Measurements from ENCODE around the gene NPFF.

The NPFF gene

DNA sequence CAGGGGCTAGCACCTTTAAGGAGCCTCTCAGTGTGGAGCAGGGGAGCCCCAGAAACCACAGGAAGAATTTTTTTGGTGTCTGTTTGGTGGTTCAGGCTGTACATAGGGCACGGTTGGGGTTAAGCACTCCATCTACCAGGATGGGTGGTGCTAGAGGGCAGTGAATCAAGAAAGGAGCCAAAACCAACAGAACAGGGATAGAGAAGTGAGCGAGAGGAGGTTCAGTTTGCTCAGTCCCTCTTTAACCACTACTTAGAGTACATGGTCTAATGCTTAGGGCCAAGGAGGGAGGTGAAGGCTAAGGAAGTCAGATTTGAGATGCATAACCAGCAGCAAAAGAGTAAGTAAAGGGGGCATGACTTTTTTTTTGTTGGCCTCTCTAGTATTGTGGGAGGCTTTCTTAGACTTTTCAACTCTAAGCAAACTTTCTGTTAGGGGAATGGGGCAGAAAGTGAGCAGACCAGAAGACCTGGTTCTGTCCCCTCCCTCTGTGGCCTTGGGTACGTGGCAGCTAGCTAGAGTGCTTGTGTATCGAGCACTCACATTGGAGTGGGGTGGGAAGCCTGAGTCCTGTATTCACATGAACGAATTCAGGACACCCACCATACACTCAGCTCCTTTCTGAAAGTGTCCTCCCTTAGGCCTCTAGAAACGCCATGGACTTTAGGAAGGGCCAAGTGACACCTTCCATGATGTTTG lies 6.6 kb upstream of the NPFF start:
- no peak for DNase-seq

DNA sequence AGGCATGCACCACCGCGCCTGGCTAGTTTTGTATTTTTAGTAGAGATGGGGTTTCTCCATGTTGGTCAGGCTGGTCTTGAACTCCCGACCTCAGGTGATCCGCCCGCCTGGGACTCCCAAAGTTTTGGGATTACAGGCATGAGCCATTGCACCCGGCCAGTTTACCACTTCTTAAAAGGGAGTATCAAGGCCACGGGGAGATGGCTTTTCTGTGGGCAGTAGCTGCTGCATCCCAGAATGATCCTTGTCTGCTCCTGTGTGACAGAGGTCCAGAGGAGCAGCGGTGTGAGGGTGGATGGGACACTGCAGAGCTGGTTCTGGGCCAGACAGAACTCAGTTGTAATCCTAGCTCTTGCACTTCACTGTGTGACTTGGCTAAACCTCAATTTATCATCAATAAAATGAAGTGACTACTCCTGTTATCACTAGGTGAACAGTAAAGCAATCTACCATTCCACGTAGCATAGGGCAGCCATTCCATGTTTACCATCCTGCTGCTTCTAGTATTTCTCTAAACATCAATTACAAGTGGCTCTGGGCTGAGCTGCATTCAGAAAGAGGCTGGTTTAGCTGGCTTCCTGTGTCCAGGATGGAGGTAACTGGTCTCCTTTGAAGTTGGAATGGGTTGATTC lies 3.0 kb upstream of the NPFF start:
- no peak for DNase-seq

DNA sequence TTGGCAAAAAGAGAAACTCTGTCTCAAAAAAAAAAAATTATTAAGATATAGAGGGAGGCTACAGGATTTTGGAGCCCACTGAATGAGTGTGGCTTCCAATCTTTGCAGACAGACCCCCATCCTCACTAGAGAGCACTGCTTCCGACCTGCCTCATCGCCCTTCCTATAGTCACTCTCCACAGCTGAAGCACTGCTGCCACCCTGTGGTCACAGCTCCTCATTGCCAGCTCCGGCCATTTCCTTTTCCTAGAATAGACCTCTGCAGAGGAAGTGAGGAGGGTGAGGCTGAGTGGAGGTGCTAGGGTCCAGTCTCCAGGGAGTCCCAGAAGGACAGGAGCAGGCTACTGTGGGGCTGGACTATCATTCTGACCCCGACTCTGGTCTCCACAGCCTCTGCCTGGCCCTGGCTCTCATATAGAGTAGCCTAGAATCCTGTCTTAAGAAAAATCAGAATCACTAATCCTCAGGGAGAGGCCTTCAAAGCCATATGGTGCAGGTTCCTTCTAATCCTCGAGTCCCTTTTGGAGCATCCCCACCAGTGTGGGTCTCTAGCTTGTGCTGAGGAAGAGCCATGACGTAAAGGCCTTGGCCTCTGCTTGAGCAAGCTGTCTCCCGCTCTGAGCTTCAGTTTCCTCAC lies 1.4 kb upstream of the NPFF start:
- DNase-seq = peak; percentile 66

DNA sequence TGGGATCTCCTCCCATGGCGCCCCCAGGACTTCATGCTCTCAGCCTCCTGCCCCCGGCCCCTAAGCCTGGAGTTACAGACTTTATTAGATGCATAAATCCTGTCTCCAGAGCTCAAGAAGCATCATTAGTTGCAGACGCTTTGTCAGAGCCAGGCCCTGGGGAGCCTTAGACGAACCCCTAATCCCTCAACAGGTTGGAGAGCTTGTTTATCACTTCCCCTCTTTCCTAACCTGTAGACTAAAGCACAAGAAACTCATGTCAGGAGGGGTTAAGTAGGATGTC lies 260 bp upstream of the NPFF start:
- no peak for DNase-seq

DNA sequence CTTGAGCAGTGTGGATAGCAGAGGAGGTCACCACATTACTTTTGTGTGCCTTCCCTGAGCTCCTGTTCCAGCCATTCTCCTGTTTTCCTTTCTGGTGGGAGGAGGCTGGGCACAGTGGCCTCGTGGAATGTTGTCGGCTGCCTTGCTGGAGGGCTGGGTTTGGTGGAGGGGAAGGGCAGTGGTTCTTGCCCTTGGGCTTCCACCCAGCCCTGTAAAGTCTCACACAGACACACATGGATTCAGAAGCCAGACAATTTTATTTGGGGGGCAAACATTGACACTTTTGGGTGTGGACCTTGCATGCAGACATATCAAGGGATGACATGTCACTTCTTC lies 866 bp downstream of the NPFF start:
- DNase-seq = no peak

DNA sequence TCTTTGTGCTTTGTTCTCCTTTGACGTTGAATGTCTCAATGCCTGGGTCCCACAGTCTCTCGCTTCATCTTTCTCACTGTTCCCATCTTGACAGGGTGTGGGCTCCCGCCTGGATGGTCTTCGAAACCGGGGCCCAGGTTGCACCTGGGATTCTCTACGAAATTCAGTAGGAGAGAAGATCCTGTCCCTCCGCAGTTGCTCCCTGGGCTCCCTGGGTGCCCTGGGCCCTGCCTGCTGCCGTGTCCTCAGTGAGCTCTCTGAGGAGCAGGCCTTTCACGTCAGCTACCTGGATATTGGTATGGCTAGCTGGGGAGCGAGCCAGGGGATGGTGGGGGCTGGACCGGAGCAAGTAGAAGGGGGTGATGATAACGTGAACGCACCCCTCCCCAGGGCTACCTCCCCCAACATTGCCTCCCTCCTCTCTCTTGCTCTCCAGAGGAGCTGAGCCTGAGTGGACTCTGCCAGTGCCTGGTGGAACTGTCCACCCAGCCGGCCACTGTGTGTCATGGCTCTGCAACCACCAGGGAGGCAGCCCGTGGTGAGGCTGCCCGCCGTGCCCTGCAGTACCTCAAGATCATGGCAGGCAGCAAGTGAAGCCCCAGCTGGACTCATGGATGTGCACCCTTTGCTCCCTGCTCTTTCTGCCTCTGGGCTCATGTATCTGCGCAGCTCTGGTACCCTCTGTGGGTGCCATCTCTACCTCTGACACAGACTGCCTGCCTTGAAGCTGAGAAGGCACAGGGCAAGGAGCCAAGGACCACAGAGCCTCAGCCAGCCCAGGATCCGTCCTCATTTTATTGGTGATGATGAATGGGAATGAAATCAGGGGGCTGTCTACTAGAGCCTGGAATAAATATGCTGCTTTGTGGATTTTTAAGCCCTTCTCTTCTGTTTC lies 1.5 kb downstream of the NPFF start:
- DNase-seq = no peak

DNA sequence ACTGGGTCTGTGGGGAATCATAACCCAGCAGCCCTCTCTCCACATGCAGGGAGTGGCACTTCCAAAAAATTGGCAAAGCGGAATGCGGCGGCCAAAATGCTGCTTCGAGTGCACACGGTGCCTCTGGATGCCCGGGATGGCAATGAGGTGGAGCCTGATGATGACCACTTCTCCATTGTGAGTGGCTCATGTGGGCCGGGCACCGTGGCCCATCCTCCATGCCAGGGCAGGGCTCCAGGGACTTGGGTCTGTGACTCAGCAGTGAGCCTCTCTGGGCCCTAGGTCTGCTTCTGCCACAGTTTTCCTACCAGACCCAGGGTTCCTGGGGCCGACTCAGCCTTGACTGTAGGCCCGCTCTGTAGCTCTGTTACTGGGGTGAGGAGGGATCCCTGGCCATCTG lies 2.2 kb downstream of the NPFF start:
- no peak for DNase-seq

DNA sequence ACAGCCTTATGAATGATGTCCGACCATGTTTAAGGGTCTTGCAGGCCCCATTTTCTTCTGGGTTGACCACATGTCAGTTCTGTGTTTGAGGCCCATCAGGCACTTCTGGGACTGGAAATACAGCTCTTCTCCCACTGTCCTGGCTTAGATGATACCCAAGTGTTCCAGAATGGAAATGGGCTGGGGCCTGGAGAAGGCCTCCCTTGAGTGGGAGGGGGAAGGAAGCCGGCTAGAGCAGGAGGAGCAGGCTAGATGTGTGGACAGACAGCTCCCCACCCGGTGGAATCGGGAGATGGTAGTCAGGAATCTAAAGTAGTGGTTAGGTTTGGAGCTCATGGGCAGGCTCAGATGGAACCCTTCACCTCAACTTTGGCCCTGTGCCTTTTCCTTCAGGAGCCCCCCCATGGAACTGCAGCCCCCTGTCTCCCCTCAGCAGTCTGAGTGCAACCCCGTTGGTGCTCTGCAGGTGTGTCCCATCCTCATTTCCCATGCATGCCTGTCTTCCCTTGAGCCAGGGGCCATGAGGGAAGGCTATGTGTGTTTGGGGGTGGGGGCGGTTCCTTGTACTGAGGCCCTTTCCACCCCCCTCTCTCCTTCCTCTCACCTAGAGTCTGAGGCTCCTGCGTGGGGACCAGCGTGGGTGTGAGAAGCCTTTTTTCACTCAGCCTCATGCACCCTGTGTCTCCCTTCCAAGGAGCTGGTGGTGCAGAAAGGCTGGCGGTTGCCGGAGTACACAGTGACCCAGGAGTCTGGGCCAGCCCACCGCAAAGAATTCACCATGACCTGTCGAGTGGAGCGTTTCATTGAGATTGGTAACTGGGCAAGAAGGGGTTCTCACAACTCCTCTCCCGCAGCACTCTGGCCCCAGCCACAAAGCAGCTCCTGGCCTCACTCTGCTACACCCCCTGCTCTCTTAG lies 3.0 kb downstream of the NPFF start:
- no peak for DNase-seq

DNA sequence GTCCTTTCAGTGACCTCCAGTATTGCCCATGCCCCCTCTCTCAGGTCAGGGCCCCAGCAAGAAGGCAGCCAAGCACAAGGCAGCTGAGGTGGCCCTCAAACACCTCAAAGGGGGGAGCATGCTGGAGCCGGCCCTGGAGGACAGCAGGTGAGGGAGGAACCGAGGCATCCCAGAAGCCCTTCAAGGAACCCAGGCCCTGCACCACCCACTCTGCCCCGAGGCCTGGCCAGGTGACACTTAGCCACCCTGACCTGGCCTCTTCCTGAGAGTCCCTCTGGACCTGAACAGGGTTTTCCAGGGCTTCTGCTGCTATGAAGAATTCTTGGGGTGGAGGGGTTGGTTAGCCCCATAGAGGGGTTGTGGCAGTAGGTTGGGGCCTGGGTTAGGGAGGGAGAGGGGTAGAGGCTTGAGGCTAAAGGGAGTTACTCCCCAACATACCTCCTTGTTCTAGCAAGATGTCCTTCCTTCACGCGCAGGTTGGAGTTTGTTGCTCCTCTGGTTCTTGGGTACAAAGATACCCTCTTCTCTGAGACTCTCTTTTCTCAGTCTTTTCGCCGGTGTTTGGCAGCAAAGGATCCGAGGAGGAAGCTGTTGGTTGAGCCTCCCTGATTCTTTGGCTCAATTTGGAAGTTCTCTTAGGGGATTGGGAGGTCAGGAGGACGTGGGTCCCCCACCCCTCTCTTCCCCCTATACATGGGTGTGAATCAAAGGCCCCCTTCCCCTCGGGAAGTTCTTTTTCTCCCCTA lies 4.1 kb downstream of the NPFF start:
- no peak for DNase-seq

DNA sequence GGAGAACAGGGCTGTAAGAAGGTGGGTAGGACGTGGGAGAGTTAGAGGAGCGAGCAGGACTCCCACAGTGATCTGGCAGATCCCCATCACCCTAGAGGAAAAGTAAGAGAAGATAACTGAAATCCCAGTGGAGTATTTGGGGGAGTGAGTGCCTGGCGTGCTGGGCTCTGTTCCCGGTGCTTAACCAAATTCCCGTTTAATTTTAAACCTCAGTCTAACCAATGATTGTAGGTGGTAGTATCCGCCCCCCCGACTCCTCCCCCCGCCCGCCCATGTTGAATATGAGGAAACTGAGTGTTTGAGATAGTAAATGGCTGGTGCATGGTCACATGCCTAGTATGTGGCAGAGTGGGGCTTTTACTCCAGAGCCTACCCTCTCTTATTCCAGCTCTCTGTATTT lies 5.0 kb downstream of the NPFF start:
- DNase-seq = no peak

DNA sequence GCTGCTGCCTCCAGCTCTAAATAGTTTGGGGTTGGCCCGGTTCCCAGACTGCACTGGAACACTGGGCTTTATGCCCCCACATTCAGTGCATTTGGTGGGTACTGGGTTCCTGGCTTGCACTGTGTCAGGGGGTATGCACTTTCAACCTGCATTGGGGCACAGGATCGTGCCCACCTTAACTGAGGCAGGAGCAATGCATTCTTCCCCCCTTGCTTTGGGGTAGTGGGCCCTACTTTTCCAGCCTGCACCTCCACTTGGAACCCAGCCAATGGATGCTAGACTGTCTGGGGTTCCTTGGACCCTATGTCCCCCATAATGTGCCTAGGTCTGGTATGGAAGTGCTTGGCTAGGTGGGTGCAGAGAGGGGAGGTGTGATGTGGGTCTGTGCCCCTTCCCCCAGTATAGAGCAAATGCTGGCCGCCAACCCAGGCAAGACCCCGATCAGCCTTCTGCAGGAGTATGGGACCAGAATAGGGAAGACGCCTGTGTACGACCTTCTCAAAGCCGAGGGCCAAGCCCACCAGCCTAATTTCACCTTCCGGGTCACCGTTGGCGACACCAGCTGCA lies 5.6 kb downstream of the NPFF start:
- no peak for DNase-seq

DNA sequence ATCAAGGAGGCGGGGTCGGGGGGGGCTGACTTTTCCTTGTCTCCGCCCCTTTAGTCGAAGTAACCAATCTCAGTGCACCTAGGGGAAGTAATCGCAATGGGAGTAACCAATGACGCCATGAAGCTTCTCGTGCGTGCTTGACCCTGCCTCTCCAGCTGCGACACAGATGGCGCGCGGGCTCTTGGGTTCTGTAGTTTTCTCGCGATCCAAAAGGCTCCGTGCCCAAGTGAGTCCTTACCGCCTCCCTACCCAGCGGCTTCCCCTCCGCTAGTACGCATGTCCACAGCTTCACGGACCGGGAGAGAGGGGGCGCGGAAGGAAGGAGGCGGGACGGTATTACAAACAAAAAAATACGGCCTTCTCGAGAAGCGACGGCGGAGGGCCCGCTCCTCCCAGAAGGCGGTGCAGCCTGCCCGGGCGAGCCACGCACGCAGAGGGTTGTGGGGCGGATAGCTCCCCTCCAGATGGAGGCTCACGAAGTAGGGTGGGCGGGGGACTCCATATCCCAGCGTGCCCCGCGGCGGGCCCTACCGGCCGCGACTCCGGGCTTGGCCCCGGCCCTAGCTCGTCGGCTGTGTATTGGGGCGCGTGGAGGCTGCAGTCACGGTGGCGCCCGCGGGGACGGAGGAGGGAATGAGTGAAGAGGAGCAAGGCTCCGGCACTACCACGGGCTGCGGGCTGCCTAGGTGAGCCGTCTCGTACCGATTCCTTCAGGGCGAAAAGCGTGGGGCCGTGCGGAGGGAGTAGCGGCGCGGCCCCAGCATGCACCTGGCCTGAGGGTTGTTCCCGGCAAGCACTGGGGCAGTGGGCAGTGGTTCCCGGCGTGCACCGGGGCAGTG lies 6.3 kb downstream of the NPFF start, which contains the start of gene TARBP2:
TARBP2 (plus strand) TSS at position 508 of the 839 bp plus-strand sequence; CDS start at position 634, 126 bp downstream.
- peak; percentile 98 for DNase-seq

DNA sequence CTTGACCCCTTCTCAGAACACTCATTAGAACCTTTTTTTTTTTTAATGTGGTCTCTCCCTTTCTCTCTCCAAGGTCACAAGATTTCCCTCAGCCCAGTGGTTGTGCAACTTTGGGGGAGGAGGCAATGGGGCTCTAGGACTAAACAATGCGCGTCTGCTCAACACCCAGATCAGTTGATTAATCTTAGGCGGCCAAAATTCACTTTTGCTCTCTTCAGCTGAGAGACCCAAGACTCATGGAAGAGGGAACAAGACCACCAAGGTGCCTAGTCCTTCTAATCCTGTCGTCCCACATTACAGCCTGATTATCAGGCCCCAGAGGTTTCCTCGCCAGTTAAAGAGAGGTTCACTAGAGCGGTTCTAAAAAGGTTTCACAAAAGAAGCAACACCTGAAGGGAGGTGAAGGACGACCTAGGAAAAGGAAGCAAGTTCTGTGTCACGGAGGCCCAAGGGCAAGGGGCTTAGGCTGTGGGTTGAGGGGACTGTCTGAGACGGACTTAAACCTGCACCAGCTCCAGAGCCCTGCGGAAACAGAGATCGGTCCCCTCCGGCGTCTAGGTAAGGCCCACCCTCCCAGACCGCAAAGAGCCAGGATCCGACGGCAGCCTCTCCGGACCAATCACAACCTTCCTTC lies 7.0 kb downstream of the NPFF start:
- DNase-seq = no peak

DNA sequence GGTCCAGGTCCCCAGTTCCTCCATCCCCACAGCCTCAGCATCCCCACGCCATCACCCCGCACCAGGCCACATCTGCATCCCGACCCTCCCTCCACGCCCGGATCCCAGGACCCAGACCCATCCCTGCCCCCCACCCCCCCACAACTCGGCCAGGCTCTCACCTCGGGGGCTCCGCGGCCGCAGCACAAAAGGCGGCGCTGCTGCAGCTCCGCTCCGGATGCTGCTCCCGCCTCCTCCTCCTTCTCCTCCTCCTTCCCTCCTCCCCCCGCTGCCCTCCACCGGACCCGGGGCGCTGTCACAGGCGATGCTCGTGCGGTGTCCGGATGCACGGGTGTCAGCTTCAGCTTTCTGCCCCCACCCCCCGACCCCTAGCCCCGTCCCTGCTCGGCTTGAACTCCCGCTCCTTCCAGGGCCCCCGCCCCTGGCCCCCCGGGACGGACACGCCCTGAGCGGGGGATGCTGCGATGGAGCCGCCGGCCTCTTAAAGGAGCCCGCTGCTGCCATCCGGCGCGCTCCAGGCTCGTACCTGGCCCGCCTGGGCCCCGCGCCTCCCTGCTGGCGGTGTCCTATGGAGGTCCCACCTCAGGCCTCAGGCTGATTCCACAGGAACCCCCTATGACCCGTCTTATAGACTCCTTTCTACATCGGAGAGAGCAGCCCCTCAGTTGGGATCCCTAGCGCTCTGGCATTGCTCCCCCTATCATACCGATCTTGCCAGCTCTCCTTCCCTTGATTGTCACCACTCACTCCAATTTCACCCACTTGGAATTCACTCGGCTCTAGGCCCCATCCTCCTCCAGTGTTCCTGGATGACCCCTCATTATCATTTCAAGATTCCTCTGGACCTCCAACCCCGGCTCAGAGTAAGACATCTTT lies 7.8 kb downstream of the NPFF start, which contains the start of gene MAP3K12:
MAP3K12 (minus strand) TSS at position 193 of the 876 bp plus-strand sequence. CDS start 12,067 bp downstream, outside the sequence.
- peak; percentile 22 for DNase-seq

DNA sequence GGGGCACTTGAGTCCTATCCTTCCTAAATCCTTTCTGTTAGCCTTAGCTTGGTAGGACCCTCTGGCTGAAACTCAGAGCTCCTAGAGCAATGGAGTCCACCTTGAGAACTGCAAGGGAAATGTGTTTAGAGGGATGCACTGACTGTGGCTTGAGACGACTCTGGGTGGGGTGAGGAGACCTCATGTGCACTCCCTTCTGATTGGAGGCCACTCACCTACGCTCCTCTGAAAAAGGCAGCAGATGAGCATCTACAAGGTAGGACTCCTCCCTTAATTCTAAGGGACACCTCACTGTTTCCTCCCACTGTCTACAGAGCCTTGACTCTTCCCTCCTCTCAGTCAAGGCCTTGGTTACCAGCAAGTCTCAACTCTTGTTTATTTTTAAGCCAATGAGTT lies 9.1 kb downstream of the NPFF start:
- no peak for DNase-seq

DNA sequence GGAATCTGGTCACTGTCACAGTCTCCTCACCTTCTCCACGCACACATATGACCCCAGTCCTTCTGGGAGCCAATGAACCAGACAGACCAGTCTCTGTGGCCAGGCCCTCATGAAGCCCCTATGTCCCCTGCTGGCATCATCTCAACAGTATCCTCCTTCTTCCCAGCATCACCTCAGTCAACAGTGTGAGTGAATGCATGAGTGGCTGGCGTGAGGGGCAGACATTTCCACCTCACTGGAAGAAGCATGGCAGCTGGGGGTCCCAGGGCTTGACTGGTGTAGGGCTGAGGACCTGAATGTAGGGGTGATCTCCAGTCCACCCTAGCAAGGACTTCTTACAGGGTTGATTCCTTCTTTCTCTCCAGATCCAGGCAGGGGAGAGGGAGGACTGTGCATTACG lies 9.8 kb downstream of the NPFF start:
- DNase-seq = no peak

DNA sequence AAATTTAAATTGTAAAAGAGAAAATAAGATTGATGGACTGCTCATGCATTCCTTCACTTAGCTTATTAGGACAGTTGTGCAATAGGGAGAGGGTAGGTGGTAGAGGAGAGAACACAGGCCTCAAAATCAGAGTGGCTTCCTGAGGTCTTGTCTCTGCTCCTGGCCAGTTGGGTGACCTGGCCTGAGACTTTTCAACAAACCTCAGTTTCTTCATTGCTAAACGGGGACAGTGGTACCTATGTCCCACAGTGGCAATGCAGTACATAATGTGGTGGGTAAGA lies 10.6 kb downstream of the NPFF start:
- DNase-seq = no peak

DNA sequence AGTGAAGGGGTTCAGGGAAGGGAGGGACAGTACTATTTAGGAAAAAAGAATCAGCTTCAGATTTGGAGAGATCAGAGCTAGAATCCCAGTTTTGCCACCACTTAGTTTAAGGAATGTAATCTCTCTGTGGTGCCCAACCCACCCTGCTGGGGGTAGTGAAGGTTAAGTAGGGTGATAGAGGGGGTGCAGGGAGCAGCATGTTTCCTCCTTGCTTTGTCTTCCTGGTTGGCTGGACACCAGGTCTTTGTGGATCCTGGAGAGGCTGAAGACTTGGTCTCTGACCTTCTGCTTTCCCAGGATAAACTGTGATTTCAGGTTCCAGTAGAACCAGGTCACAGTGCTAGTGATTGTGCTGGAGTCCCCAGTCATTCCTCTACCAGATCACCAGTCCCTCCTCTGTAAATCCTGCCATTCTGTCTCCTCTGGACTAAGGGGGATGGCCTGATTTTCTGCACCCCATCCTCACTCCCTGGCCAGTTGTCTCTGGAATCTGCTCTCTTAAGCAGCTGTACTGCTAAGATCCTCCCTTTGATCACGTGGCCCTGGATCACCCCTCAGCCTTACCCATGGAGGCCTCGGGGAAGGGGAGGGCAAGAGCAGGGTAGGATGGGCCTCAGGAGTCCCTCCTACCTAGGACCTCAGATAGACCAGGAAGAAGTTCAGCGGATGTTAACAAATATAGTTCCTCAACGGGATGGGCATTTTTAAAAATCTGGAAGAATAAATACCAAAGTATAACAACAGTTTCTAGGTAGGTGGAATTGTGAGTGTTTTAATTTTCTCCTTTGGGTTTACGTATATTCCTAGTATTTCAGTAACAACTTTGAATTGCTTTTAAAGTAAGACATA lies 11.2 kb downstream of the NPFF start:
- DNase-seq = no peak

Measured in NCI-H2227 treated with DMSO at 0.1 percent for 48 hours (cell line).